CD4-positive, alpha-beta T cell treated with Interleukin-6 for 4 hours (primary cell): ENCODE data around the gene DFFB.
A peak's percentile ranks its signal among the peaks of the same experiment; 100 is the strongest.
"Not testable (repeated sequence)": the region's sequence is repeated elsewhere in the genome, so short reads cannot be mapped to it uniquely, and the experiment has no call there.

Experiments
- DNase-seq: peaks from one replicate; pipeline ENCODE4 v3.0.0-alpha.2; 2020; ENCODE audit warnings: mixed read lengths

Gene DFFB

DNA sequence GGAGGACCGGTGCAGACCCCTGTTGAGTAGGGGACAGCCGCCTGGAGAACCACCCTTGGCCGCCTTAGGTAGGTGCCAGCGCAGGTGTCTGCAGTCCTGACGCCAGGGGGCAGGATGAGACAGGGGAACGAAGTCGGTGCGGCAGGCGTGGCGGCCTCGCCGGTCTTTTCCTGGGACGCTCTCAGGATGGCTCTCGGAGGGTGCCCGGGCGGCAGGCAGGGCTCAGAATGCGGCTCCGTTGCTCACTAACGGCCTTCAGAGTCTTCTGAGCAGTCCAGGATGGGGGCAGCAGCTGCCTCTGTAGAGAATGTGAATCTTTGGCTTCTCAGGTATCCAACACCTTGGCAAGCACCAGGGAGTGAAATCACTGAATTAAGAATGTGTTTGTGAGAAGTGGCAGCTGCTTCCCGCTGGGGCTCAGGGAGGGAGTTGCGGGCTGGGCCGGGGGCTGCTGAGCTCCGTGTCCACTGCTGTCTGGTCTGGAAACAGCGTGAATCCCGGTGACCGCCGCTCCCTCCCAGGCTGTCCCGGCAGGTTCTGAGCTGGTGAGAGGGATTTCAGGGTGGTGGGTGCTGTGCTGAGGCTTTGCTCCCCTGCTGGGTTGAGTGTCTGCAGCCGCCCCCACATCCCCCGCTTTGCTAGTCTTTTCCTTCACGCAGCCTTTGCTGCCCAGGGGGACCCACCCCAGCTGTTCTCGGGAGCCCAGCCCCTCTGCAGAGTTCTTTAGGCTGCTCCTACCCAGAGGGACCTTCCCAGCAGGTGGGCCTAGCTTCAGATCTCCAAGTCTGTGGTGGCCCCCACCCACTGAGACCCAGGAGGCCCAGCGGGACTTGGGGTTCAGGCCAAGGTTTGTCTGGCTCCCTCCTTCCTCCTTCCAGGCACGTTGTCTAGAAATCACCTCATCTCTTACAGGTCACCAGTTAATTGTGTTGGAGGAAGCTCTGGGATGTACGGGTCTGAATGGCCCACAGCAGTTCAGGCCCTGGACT lies 53.9 kb downstream of the DFFB start:
- DNase-seq: peak; percentile 85

GRCh38 chr1:3911981-3912808 lies 54.9 kb downstream of the DFFB start:
- DNase-seq: no peak

GRCh38 chr1:3912809-3913685 lies 55.8 kb downstream of the DFFB start:
- no peak for DNase-seq

DNA sequence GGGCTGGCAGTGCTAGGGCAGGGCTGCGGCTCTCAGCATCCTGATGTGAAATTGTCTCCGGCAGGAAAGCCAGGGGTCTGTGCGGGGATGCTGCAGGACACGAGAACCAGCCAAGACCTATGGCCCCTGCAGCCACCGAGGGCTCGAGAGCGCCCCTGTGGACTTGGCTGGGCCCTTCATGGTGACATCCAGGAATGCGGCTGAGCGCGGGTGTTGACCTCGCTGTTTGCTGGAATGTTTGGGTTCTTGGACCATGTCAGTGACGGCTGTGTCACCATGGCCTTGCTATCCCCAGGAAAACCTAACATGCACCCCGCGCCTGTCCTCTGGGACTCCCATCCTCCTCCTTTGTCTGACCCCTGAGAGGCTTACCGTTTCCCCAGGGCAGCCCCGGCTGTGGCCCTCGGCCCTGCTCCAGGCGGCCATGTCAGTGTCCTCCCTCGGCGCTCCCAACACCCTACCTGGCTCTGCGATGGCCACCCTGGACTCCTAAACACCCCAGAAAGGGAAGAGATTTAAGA lies 57.1 kb downstream of the DFFB start:
- no peak for DNase-seq

DNA sequence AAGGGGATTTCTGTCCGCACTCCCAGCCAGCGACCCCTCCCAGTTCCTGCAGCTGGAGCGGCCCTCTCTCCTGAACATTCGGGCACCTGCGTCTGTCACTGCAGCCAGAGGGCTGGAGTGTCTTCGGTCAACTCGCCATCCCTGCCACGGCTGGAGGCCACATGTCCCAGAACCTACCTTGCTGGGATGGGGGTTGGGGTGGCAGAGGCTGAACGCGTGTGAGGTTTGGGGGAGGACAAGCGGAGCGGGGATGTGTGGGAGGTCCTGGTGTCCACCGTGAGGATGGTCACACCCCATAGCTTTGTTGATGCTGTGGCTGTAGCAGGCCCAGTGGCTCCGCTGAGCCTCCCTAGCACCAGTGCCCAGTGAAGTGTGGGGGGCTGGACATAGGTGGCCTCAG lies 57.6 kb downstream of the DFFB start:
- no peak for DNase-seq

GRCh38 chr1:3915551-3916121 lies 58.4 kb downstream of the DFFB start:
- no peak for DNase-seq

DNA sequence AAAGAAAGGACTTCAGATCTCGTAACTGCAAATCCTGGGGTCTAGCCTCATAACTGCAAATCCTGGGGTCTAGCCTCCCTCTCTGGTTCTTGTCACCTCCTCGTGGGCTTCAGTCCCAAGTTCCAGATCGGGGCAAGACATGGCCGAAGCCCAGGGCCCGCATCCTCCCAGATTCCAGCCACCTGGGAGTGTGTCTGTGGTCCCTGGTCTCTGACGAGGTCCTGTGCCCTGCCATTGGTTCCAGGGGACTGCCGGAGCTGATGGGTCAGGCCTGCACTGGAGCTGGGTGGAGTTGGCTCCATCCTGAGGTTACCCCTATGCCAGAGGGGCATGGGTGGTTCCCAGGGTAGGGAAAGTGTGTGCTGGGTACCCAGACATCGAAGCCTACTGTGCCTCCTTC lies 60.5 kb downstream of the DFFB start:
- DNase-seq: no peak

- DNase-seq: not testable (repeated sequence)
These were observed 61.1 kb downstream of the DFFB start for GRCh38 chr1:3918359-3918758.

DNA sequence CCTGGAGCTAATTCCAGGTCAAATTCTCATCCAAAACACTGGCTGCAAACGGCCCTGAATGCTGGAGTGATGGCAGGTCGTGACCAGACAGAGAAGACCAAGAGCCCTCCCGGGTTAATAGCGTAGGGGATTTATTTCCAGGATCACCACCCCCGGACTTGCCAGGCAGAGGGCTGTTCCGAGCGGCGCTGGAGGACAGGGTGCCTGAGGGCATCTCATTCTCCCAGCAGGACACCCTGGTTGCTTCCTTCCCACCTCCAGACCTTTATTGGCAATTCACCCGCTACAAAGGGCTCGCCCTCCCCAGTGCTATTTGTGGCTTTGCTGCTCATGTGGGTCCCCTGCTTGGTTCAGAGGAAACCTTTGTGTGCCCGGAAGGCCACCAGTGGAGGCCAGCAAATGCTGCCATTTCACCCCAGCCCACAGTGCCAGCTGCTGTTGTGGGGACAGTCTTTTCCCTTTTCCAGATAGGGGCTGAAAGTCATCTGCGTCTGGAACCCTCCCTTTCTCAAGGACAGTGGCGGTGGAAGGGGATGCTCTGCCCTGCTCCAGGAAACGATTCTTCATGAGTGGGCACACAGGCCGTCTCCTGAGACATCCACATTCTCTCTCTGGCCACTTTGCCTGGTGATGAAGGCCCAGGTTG lies 61.8 kb downstream of the DFFB start:
- no peak for DNase-seq

GRCh38 chr1:3919706-3920105 lies 62.4 kb downstream of the DFFB start:
- DNase-seq: no peak

GRCh38 chr1:3921765-3922164 lies 64.5 kb downstream of the DFFB start:
- DNase-seq: no peak

GRCh38 chr1:3922201-3922725 lies 65.0 kb downstream of the DFFB start:
- peak; percentile 8 for DNase-seq

DNA sequence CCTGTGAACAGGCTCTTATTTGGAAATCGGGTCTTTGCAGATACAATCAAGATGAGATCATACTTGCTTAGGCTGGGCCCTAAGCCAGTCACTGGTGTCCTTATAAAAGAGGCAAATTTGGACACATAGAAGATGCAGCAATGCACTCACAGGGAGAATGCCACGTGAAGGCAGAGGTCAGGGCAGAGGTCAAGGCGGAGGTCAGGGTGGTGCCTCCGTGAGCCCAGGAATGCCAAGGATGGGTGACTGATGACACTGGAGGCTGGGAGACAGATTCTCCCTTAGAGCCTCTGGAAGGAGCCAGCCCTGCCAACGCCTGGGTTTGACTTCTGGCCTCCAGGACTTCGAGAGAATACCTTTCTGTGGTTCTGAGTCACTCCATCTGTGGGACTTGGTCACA lies 65.6 kb downstream of the DFFB start:
- DNase-seq: no peak

- no peak for DNase-seq
These were observed 66.3 kb downstream of the DFFB start for GRCh38 chr1:3923378-3924185.

- DNase-seq: no peak
These were observed 67.0 kb downstream of the DFFB start for GRCh38 chr1:3924186-3924824.

DNA sequence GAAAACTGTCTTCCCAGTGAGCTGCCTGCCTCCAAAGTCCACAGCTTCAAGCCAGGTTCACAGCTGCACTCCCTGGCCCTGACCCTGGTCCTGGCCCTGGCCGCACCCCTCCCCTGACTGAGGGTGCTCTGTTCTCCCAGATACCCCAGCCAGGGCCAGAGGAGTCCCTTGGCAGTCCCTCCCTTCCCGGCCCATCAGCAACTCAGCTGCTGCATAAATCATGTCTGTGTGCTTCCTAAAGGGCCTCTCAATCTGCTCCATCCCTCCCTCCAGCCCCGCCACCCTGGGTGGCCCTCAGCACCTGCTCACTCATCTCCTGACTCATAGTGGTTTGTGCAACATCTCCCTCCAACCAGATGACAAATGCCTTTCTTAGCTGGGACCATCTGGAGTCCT lies 67.5 kb downstream of the DFFB start:
- no peak for DNase-seq

- DNase-seq: no peak
These were observed 68.0 kb downstream of the DFFB start for GRCh38 chr1:3925256-3925655.

- no peak for DNase-seq
These were observed 68.5 kb downstream of the DFFB start for GRCh38 chr1:3925762-3926161.

DNA sequence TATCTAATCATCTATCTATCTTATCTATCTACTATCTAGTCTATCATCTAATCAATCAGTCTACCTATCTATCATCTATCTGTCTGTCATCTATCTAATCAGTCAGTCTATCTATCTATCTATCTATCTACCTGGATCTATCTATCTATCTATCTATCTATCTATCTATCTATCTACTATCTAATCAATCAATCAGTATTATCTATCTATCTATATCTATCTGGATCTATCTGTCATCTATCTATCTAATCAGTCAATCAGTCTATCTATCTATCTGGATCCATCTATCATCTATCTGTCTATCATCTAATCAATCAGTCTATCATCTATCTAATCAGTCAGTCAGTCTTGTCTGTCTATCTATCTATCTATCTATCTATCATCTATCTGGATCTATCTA lies 69.7 kb downstream of the DFFB start:
- DNase-seq: no peak

GRCh38 chr1:3928586-3928985 lies 71.3 kb downstream of the DFFB start:
- DNase-seq: no peak
